WTC11 (cell line): ENCODE data around the gene TSPAN2. TPM values are rescaled to one million over a fixed set of nuclear protein-coding genes. Genes with fewer than 3 reads are reported as not detected.

ENCODE experiments used
- ATAC-seq: fragments of 200-7000 bp; cut with Tn5 transposase; 2 replicates; pipeline ENCODE4 v1.10.0; 2021; ENCODE audit warnings: mild to moderate bottlenecking, moderate library complexity
- CTCF ChIA-PET: fragments of 300-600 bp; sonication (Branson Sonifier 250); formaldehyde crosslinking; loops from one replicate; lab custom pipeline; 2021; ENCODE audit warnings: antibody characterized with exemption; lab: Charles Lee
- POLR2A ChIA-PET: fragments of 350-600 bp; sonication (Branson Sonifier 250); formaldehyde crosslinking; loops from one replicate; lab custom pipeline; 2021; ENCODE audit warnings: antibody characterized with exemption; lab: Charles Lee
- DNase-seq: peaks from one replicate; pipeline ENCODE4 v3.0.0; 2021; ENCODE audit warnings: low spot score
- H3K27ac Mint-ChIP-seq: 2 replicates; pipeline ENCODE4 v1.8.0; 2021; ENCODE audit warnings: mixed read lengths
- H3K27me3 Mint-ChIP-seq: 2 replicates; pipeline ENCODE4 v1.8.0; 2021; ENCODE audit warnings: low read depth, mild to moderate bottlenecking, moderate library complexity, mixed read lengths
- H3K36me3 Mint-ChIP-seq: 2 replicates; pipeline ENCODE4 v1.8.0; 2021; ENCODE audit warnings: mixed read lengths
- H3K4me1 Mint-ChIP-seq: 2 replicates; pipeline ENCODE4 v1.8.0; 2022; ENCODE audit warnings: mixed read lengths
- H3K4me3 Mint-ChIP-seq: 2 replicates; pipeline ENCODE4 v1.8.0; 2021; ENCODE audit warnings: mild to moderate bottlenecking, moderate library complexity, mixed read lengths
- H3K9me3 Mint-ChIP-seq: 2 replicates; pipeline ENCODE4 v1.8.0; 2021; ENCODE audit warnings: mixed read lengths
- AFF4 ChIP-seq: sonication (generic); formaldehyde crosslinking; IDR thresholded peaks from 2 replicates; pipeline ENCODE4 v1.8.1; 2023; ENCODE audit warnings: mild to moderate bottlenecking, missing genetic modification reagents, borderline replicate concordance
- ATF1 ChIP-seq: sonication (generic); formaldehyde crosslinking; IDR thresholded peaks from 2 replicates; pipeline ENCODE4 v1.8.1; 2023; ENCODE audit warnings: mild to moderate bottlenecking, moderate library complexity, missing genetic modification reagents
- CBFB ChIP-seq: sonication (generic); formaldehyde crosslinking; IDR thresholded peaks from 2 replicates; pipeline ENCODE4 v1.8.1; 2022; ENCODE audit warnings: mild to moderate bottlenecking, low read depth, missing genetic modification reagents
- CREB1 ChIP-seq: sonication (generic); formaldehyde crosslinking; IDR thresholded peaks from 2 replicates; pipeline ENCODE4 v1.8.0; 2023; ENCODE audit warnings: mild to moderate bottlenecking, missing genetic modification reagents
- ESRRA ChIP-seq: sonication (generic); formaldehyde crosslinking; IDR thresholded peaks from 2 replicates; pipeline ENCODE4 v1.8.1; 2022; ENCODE audit warnings: mild to moderate bottlenecking, missing genetic modification reagents, borderline replicate concordance
- GTF2I ChIP-seq: fragments of 250-450 bp; sonication (Bioruptor Pico); conservative IDR thresholded peaks from 2 replicates; pipeline ENCODE4 v1.4.0; 2021; ENCODE audit warnings: mild to moderate bottlenecking
- JAZF1 ChIP-seq: fragments of 250-450 bp; sonication (Bioruptor Pico); IDR thresholded peaks from 2 replicates; pipeline ENCODE4 v1.9.0; 2021; ENCODE audit warnings: moderate library complexity, mild to moderate bottlenecking, inconsistent platforms
- JUN ChIP-seq: sonication (generic); formaldehyde crosslinking; IDR thresholded peaks from 2 replicates; pipeline ENCODE4 v1.8.0; 2023; ENCODE audit warnings: mild to moderate bottlenecking, missing genetic modification reagents
- KAT7 ChIP-seq: sonication (generic); formaldehyde crosslinking; IDR thresholded peaks from 2 replicates; pipeline ENCODE4 v1.8.1; 2023; ENCODE audit warnings: missing genetic modification reagents, mild to moderate bottlenecking, borderline replicate concordance
- MLX ChIP-seq: sonication (generic); formaldehyde crosslinking; IDR thresholded peaks from 2 replicates; pipeline ENCODE4 v1.8.1; 2023; ENCODE audit warnings: mild to moderate bottlenecking, missing genetic modification reagents, moderate library complexity
- NFATC4 ChIP-seq: fragments of 250-450 bp; sonication (Bioruptor Pico); IDR thresholded peaks from 2 replicates; pipeline ENCODE4 v1.9.0; 2021; ENCODE audit warnings: mild to moderate bottlenecking
- NR1H2 ChIP-seq: sonication (generic); formaldehyde crosslinking; IDR thresholded peaks from 2 replicates; pipeline ENCODE4 v1.9.0; 2021; ENCODE audit warnings: mild to moderate bottlenecking, moderate library complexity, missing genetic modification reagents
- SOX15 ChIP-seq: fragments of 250-450 bp; sonication (Bioruptor Pico); IDR thresholded peaks from 2 replicates; pipeline ENCODE4 v1.9.0; 2021; ENCODE audit warnings: mild to moderate bottlenecking
- STAT6 ChIP-seq: sonication (generic); formaldehyde crosslinking; conservative IDR thresholded peaks from 2 replicates; pipeline ENCODE4 v1.8.1; 2023; ENCODE audit warnings: mild to moderate bottlenecking, low read depth, missing genetic modification reagents, moderate library complexity
- ZNF138 ChIP-seq: sonication (generic); formaldehyde crosslinking; conservative IDR thresholded peaks from 2 replicates; pipeline ENCODE4 v1.8.1; 2022; ENCODE audit warnings: mild to moderate bottlenecking, moderate library complexity, missing genetic modification reagents
- ZNF219 ChIP-seq: sonication (generic); formaldehyde crosslinking; IDR thresholded peaks from 2 replicates; pipeline ENCODE4 v1.8.0; 2023; ENCODE audit warnings: missing genetic modification reagents, mild to moderate bottlenecking, borderline replicate concordance
- ZNF281 ChIP-seq: sonication (generic); formaldehyde crosslinking; IDR thresholded peaks from 2 replicates; pipeline ENCODE4 v1.8.0; 2023; ENCODE audit warnings: mild to moderate bottlenecking, missing genetic modification reagents
- ZNF416 ChIP-seq: fragments of 250-450 bp; sonication (Bioruptor Pico); IDR thresholded peaks from 2 replicates; pipeline ENCODE4 v1.9.0; 2021; ENCODE audit warnings: mild to moderate bottlenecking, inconsistent platforms
- ZNF532 ChIP-seq: fragments of 250-450 bp; sonication (Bioruptor Pico); IDR thresholded peaks from 2 replicates; pipeline ENCODE4 v1.9.0; 2021; ENCODE audit warnings: mild to moderate bottlenecking, borderline replicate concordance
- ZSCAN18 ChIP-seq: fragments of 250-450 bp; sonication (Bioruptor Pico); IDR thresholded peaks from 2 replicates; pipeline ENCODE4 v2.1.2; 2022; ENCODE audit warnings: mild to moderate bottlenecking, moderate library complexity
- total RNA-seq: library from RNA; stranded (reverse); gene quantifications from 3 replicates; pipeline ENCODE4 v1.2.3, GENCODE V29; 2021
- TF ChIP-seq, protein P1 (sequence below): sonication (generic); formaldehyde crosslinking; conservative IDR thresholded peaks from 2 replicates; pipeline ENCODE4 v1.8.1; 2022; ENCODE audit warnings: mild to moderate bottlenecking, missing genetic modification reagents

TSPAN2 gene
- total RNA-seq, 1 experiment from 2014 or later, result 12.0 TPM

GRCh38 chr1:115137191-115137590 is 47.9 kb upstream of the TSPAN2 start (continued):
- TF ChIP-seq CREB1 (CRISPR knock-in tag), result no peak
- no peak for TF ChIP-seq KAT7 (CRISPR knock-in tag)
- no peak for TF ChIP-seq MLX (CRISPR knock-in tag)
- no peak for TF ChIP-seq STAT6 (CRISPR knock-in tag)
- no peak for TF ChIP-seq ZNF416 (CRISPR knock-in tag)
- TF ChIP-seq, all 79 proteins: peak for 0

GRCh38 chr1:115136706-115137105 is 47.4 kb upstream of the TSPAN2 start:
- Mint-ChIP-seq H3K27ac (no peak overlapping the region), H3K4me1 (no peaks in the 10 kb centered on the region), H3K27me3 (no peaks in the 10 kb centered on the region; the same call in none of the 2 replicates), H3K9me3 (no peaks in the 10 kb centered on the region), H3K4me3 (no peak overlapping the region), H3K36me3 (no peaks in the 10 kb centered on the region)
- ChIA-PET CTCF (interaction anchor here (1.0 to 4.5 kb wide), 5 partner anchors 46 to 570 kb away, joined by 3 to 36 read pairs (median 5); no protein-coding TSS in a partner anchor), POLR2A (no interaction called here)
- DNase-seq (no peak), ATAC-seq (no peak)
- TF ChIP-seq NR1H2 (CRISPR knock-in tag), result no peak
- no peak for TF ChIP-seq NFATC4 (CRISPR knock-in tag)
- no peak for TF ChIP-seq ZNF138
- no peak for TF ChIP-seq CBFB (CRISPR knock-in tag)
- TF ChIP-seq ZNF281 (CRISPR knock-in tag), result no peak
- TF ChIP-seq ZNF416 (CRISPR knock-in tag), result no peak
- TF ChIP-seq SOX15 (CRISPR knock-in tag), result no peak
- no peak for TF ChIP-seq ESRRA (CRISPR knock-in tag)
- no peak for TF ChIP-seq ZNF219 (CRISPR knock-in tag)
- no peak for TF ChIP-seq ZSCAN18
- no peak for TF ChIP-seq JUN (CRISPR knock-in tag)
- no peak for TF ChIP-seq GTF2I (CRISPR knock-in tag)
- TF ChIP-seq AFF4 (CRISPR knock-in tag), result no peak
- TF ChIP-seq ATF1 (CRISPR knock-in tag), result no peak
- TF ChIP-seq, protein P1, sequence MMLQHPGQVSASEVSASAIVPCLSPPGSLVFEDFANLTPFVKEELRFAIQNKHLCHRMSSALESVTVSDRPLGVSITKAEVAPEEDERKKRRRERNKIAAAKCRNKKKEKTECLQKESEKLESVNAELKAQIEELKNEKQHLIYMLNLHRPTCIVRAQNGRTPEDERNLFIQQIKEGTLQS (CRISPR knock-in tag), result no peak
- no peak for TF ChIP-seq ZNF532 (CRISPR knock-in tag)
- TF ChIP-seq JAZF1 (CRISPR knock-in tag), result no peak
